K562 (cell line): ENCODE results near the gene FGGY. TPM values are rescaled to one million over a fixed set of nuclear protein-coding genes. Genes with fewer than 3 reads are reported as not detected.

ENCODE experiments used
- C11orf30 ChIP-seq: fragments of 450-650 bp; IDR thresholded peaks from 2 replicates; pipeline ENCODE4 v1.6.1; 2016; ENCODE audit warnings: low read depth, mild to moderate bottlenecking
- EGR1 ChIP-seq: fragments of 450-650 bp; conservative IDR thresholded peaks from 2 replicates; pipeline ENCODE4 v1.6.1; 2017; ENCODE audit warnings: mild to moderate bottlenecking
- ERF ChIP-seq: fragments of 450-650 bp; formaldehyde crosslinking; IDR thresholded peaks from 2 replicates; pipeline ENCODE4 v1.4.0; 2020; ENCODE audit warnings: mild to moderate bottlenecking, mixed read lengths
- FOXJ2 ChIP-seq: fragments of 200-800 bp; sonication (Bioruptor generic); IDR thresholded peaks from 2 replicates; pipeline ENCODE4 v1.6.1; 2016; ENCODE audit warnings: missing genetic modification characterization, missing compliant biosample characterization
- GABPA ChIP-seq: fragments of 200-800 bp; sonication (Bioruptor generic); conservative IDR thresholded peaks from 2 replicates; pipeline ENCODE4 v1.6.1; 2016; ENCODE audit warnings: low read depth, missing genetic modification characterization, missing compliant biosample characterization
- HEY1 ChIP-seq: fragments of 250-450 bp; sonication (Bioruptor Pico); IDR thresholded peaks from 2 replicates; pipeline ENCODE4 v1.5.0; 2020; ENCODE audit warnings: mild to moderate bottlenecking, moderate library complexity, borderline replicate concordance
- KDM5B ChIP-seq: fragments of 200-600 bp; sonication (generic); IDR thresholded peaks from 2 replicates; pipeline ENCODE4 v1.6.1; 2012; ENCODE audit warnings: low read depth, mild to moderate bottlenecking, moderate library complexity, low read length, control low read depth, inconsistent platforms; ENCODE audit not compliant: insufficient replicate concordance
- KHSRP ChIP-seq: fragments of 450-650 bp; IDR thresholded peaks from 2 replicates; pipeline ENCODE4 v1.6.1; 2017
- MAFK ChIP-seq: IDR thresholded peaks from 2 replicates; pipeline ENCODE4 v1.6.1; 2011; ENCODE audit warnings: low read length, improper control_type of control experiment
- MCM2 ChIP-seq: fragments of 450-650 bp; IDR thresholded peaks from 2 replicates; pipeline ENCODE4 v1.6.1; 2017; ENCODE audit warnings: low read depth, mild to moderate bottlenecking
- POLR2AphosphoS5 ChIP-seq: IDR thresholded peaks from 2 replicates; pipeline ENCODE4 v1.6.1; 2011; ENCODE audit warnings: mild to moderate bottlenecking, low read depth, low read length, moderate library complexity; ENCODE audit not compliant: control insufficient read depth, insufficient read depth
- PURB ChIP-seq: sonication (generic); formaldehyde crosslinking; IDR thresholded peaks from 2 replicates; pipeline ENCODE4 v1.9.0; 2021; ENCODE audit warnings: low read depth, mild to moderate bottlenecking, missing genetic modification reagents
- RAD21 ChIP-seq, 2 experiments: fragments of 250-450 bp in 1 of 2; fragments of 450-650 bp in 1 of 2; sonication (Bioruptor Pico) in 1 of 2; formaldehyde crosslinking in 1 of 2; IDR thresholded peaks in 1 of 2; conservative IDR thresholded peaks in 1 of 2; 2 replicates each; pipeline versions ENCODE4 v1.4.0 to v1.8.0; 2020 to 2022; ENCODE audit warnings: mild to moderate bottlenecking in 2 of 2, moderate library complexity in 1 of 2
- RFX1 ChIP-seq: fragments of 450-650 bp; IDR thresholded peaks from 2 replicates; pipeline ENCODE4 v1.6.1; 2016; ENCODE audit warnings: mild to moderate bottlenecking, moderate library complexity
- RFX5 ChIP-seq: IDR thresholded peaks from 2 replicates; pipeline ENCODE4 v1.6.1; 2011; ENCODE audit warnings: low read depth, mild to moderate bottlenecking, improper control_type of control experiment, low read length
- SIX5 ChIP-seq, 2 experiments: IDR thresholded peaks; 2 replicates each; pipeline ENCODE4 v1.6.1; 2011; ENCODE audit warnings: low read length in 2 of 2, borderline replicate concordance in 1 of 2, low read depth in 1 of 2, mild to moderate bottlenecking in 1 of 2, moderate library complexity in 1 of 2; ENCODE audit not compliant: insufficient read depth in 1 of 2
- SMARCA5 ChIP-seq: fragments of 450-650 bp; IDR thresholded peaks from 2 replicates; pipeline ENCODE4 v1.6.1; 2016
- SNRNP70 ChIP-seq: fragments of 200-400 bp; formaldehyde crosslinking; optimal IDR thresholded peaks from 2 replicates; pipeline ENCODE3; 2017; ENCODE audit warnings: low read depth, low read length
- XRCC3 ChIP-seq: fragments of 450-650 bp; IDR thresholded peaks from 2 replicates; pipeline ENCODE4 v1.6.1; 2017; ENCODE audit warnings: mild to moderate bottlenecking, moderate library complexity
- ZNF253 ChIP-seq: fragments of 250-450 bp; sonication (Bioruptor Pico); conservative IDR thresholded peaks from 2 replicates; pipeline ENCODE4 v1.6.1; 2021; ENCODE audit warnings: mild to moderate bottlenecking
- ZNF436 ChIP-seq: fragments of 250-450, 450-650 bp; sonication (Bioruptor Pico); formaldehyde crosslinking; IDR thresholded peaks from 2 replicates; pipeline ENCODE4 v1.7.0; 2020; ENCODE audit warnings: mild to moderate bottlenecking
- ZNF551 ChIP-seq: fragments of 250-450 bp; sonication (Bioruptor Pico); IDR thresholded peaks from 2 replicates; pipeline ENCODE4 v1.5.0; 2021; ENCODE audit warnings: mild to moderate bottlenecking, moderate library complexity
- polyA plus RNA-seq, 8 experiments: library from polyadenylated mRNA; depleted of rRNA in 4 of 8; stranded (reverse) in 5 of 8; unstranded in 3 of 8; fragments of >200 nt; fragmentation: Nextera tagmentation in 2 of 8; fragmentation: Illumina TruSeq in 1 of 8; extraction: Ambion mirVana in 2 of 8; extraction: Trizol in 1 of 8; gene quantifications; 2 replicates each; pipeline versions ENCODE4 v1.2.1 to v1.2.3, GENCODE V29; 2011 to 2014; ENCODE audit warnings: inconsistent platforms in 1 of 8, missing spikeins in 1 of 8
- total RNA-seq, 7 experiments: library from RNA; depleted of rRNA in 6 of 7; stranded (reverse); fragments of >200 nt in 6 of 7; fragmentation: Illumina TruSeq in 2 of 7; extraction: Trizol in 2 of 7; gene quantifications; 2 replicates each; pipeline versions ENCODE4 v1.2.1 to v1.2.3, GENCODE V29; 2011 to 2021; ENCODE audit warnings: low replicate concordance in 1 of 7
- TF ChIP-seq, protein P1 (sequence below): fragments of 250-450 bp; sonication (Bioruptor Pico); IDR thresholded peaks from 2 replicates; pipeline ENCODE4 v1.8.0; 2022; ENCODE audit warnings: moderate library complexity, mild to moderate bottlenecking, inconsistent platforms
- TF ChIP-seq, protein P2 (sequence below): fragments of 250-450 bp; sonication (Bioruptor Pico); IDR thresholded peaks from 2 replicates; pipeline ENCODE4 v1.5.0; 2021; ENCODE audit warnings: mild to moderate bottlenecking, borderline replicate concordance
- TF ChIP-seq, protein P3 (sequence below): fragments of 250-450 bp; sonication (Bioruptor Pico); IDR thresholded peaks from 2 replicates; pipeline ENCODE4 v1.8.0; 2021; ENCODE audit warnings: mild to moderate bottlenecking, moderate library complexity
- TF ChIP-seq, protein P4 (sequence below): fragments of 250-450 bp; sonication (Bioruptor Pico); IDR thresholded peaks from 2 replicates; pipeline ENCODE4 v1.8.0; 2022; ENCODE audit warnings: inconsistent platforms, mild to moderate bottlenecking, moderate library complexity, borderline replicate concordance

FGGY gene
- total and polyA plus RNA-seq, 9 of the 15 experiments (the other 6 are each of a cell fraction or from before 2014, with no cell fraction given) = 9.7 to 19.2 (median 12.6) TPM

DNA sequence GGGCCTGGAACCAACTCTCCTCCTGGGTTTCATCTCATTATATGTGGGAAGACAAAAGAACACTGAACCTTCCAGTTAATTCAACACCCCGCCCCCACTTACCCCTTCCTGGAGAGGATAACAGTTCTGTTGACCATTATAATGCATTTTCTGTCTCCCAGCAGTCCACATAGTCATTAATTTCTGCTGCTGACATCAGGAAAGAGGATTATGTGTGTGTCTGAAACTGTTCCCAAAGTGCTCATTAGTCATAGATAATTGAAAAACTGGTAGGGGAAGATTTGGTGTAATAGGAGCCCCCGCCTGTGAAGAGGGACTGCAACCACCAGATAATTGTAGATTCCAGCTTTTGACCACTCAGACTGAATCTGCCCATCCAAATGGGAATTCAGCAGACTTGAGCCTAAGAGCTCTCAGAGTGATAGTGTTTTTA, 208.7 kb downstream of the FGGY start (continued):
- TF ChIP-seq MAFK (peak; percentile 32; the same call in 1 of the 2 replicates), ZNF253 (CRISPR knock-in tag) (no peak), RFX1 (no peak), SNRNP70 (no peak), HEY1 (no peak), EGR1 (no peak), GABPA (tag) (no peak; the same call in 1 of the 2 replicates), MCM2 (no peak), FOXJ2 (tag) (no peak), PURB (CRISPR knock-in tag) (no peak), POLR2AphosphoS5 (0 out of 2 replicates have a peak, but pooled peaks have one; percentile 23), RAD21 (CRISPR knock-in tag; conservative IDR thresholded peaks at IDR 0.05 in 1 of 2, IDR thresholded peaks at IDR 0.05 in 1 of 2) (peak in 1 of 2 experiments; percentile 25; a peak in 2 of 4 replicates), RFX5 (no peak), SMARCA5 (no peak), ERF (CRISPR knock-in tag) (no peak), ZNF551 (no peak), C11orf30 (no peak), SIX5 (IDR thresholded peaks at IDR 0.05; ENCODE audit: borderline replicate concordance in 1 of 2, insufficient read depth in 1 of 2, low read depth in 1 of 2, low read length in 2 of 2) (no peak), KHSRP (no peak), ZNF436 (CRISPR knock-in tag) (no peak), KDM5B (no peak), XRCC3 (no peak)
- TF ChIP-seq, protein P1, sequence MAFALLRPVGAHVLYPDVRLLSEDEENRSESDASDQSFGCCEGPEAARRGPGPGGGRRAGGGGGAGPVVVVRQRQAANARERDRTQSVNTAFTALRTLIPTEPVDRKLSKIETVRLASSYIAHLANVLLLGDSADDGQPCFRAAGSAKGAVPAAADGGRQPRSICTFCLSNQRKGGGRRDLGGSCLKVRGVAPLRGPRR (CRISPR knock-in tag) = no peak
- TF ChIP-seq, protein P2, sequence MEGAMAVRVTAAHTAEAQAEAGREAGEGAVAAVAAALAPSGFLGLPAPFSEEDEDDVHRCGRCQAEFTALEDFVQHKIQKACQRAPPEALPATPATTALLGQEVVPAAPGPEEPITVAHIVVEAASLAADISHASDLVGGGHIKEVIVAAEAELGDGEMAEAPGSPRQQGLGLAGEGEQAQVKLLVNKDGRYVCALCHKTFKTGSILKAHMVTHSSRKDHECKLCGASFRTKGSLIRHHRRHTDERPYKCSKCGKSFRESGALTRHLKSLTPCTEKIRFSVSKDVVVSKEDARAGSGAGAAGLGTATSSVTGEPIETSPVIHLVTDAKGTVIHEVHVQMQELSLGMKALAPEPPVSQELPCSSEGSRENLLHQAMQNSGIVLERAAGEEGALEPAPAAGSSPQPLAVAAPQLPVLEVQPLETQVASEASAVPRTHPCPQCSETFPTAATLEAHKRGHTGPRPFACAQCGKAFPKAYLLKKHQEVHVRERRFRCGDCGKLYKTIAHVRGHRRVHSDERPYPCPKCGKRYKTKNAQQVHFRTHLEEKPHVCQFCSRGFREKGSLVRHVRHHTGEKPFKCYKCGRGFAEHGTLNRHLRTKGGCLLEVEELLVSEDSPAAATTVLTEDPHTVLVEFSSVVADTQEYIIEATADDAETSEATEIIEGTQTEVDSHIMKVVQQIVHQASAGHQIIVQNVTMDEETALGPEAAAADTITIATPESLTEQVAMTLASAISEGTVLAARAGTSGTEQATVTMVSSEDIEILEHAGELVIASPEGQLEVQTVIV (CRISPR knock-in tag) = no peak
- TF ChIP-seq, protein P3, sequence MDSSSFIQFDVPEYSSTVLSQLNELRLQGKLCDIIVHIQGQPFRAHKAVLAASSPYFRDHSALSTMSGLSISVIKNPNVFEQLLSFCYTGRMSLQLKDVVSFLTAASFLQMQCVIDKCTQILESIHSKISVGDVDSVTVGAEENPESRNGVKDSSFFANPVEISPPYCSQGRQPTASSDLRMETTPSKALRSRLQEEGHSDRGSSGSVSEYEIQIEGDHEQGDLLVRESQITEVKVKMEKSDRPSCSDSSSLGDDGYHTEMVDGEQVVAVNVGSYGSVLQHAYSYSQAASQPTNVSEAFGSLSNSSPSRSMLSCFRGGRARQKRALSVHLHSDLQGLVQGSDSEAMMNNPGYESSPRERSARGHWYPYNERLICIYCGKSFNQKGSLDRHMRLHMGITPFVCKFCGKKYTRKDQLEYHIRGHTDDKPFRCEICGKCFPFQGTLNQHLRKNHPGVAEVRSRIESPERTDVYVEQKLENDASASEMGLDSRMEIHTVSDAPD = no peak
- TF ChIP-seq, protein P4, sequence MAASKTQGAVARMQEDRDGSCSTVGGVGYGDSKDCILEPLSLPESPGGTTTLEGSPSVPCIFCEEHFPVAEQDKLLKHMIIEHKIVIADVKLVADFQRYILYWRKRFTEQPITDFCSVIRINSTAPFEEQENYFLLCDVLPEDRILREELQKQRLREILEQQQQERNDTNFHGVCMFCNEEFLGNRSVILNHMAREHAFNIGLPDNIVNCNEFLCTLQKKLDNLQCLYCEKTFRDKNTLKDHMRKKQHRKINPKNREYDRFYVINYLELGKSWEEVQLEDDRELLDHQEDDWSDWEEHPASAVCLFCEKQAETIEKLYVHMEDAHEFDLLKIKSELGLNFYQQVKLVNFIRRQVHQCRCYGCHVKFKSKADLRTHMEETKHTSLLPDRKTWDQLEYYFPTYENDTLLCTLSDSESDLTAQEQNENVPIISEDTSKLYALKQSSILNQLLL (CRISPR knock-in tag) = no peak
